A673 (cell line): ENCODE data around the gene LNX1. TPM values are rescaled to one million over a fixed set of nuclear protein-coding genes. Genes with fewer than 3 reads are reported as not detected.

Experiments used
- BruUV-seq: library from RNA; stranded (reverse); fragments of 400-500 nt; replicated peaks from 2 replicates; lab custom pipeline; 2021; lab: Mats Ljungman, UMichigan
- CTCF ChIA-PET: fragments of 300-600 bp; sonication (Branson Sonifier 250); formaldehyde crosslinking; loops from one replicate; lab custom pipeline; 2022; ENCODE audit warnings: antibody characterized with exemption; lab: Charles Lee
- POLR2A ChIA-PET: fragments of 300-600 bp; sonication (Branson Sonifier 250); formaldehyde crosslinking; loops from one replicate; lab custom pipeline; 2022; ENCODE audit warnings: antibody characterized with exemption; ENCODE audit not compliant: low non-redundant PET; lab: Charles Lee
- DNase-seq: peaks from one replicate; pipeline ENCODE4 v3.0.0-alpha.2; 2015; ENCODE audit warnings: low spot score
- H3K27ac ChIP-seq: fragments of 200-600 bp; sonication (generic); 2 replicates; pipeline ENCODE4 v1.5.1; 2016; ENCODE audit warnings: mixed run types, low read depth, mild to moderate bottlenecking, mixed read lengths, antibody characterized with exemption, low read length; ENCODE audit not compliant: poor library complexity, severe bottlenecking
- H3K27me3 ChIP-seq: fragments of 200-600 bp; sonication (generic); replicated peaks from 2 replicates; pipeline ENCODE4 v1.6.1; 2017; ENCODE audit warnings: mixed run types, low read depth, mild to moderate bottlenecking, mixed read lengths, antibody characterized with exemption, low read length; ENCODE audit not compliant: insufficient read depth, poor library complexity
- H3K36me3 ChIP-seq: fragments of 200-600 bp; sonication (generic); 2 replicates; pipeline ENCODE4 v1.6.1; 2016; ENCODE audit warnings: mixed run types, mild to moderate bottlenecking, mixed read lengths, antibody characterized with exemption, low read length; ENCODE audit not compliant: insufficient read depth, poor library complexity, severe bottlenecking
- H3K4me1 ChIP-seq: fragments of 200-600 bp; sonication (generic); 2 replicates; pipeline ENCODE4 v1.6.1; 2017; ENCODE audit warnings: mixed run types, mild to moderate bottlenecking, mixed read lengths, antibody characterized with exemption, low read length; ENCODE audit not compliant: insufficient read depth, poor library complexity, severe bottlenecking
- H3K4me3 ChIP-seq: fragments of 200-600 bp; sonication (generic); 2 replicates; pipeline ENCODE4 v1.5.1; 2016; ENCODE audit warnings: low read depth, mixed run types, mild to moderate bottlenecking, mixed read lengths, low read length; ENCODE audit not compliant: poor library complexity, severe bottlenecking
- H3K9me3 ChIP-seq: fragments of 200-600 bp; sonication (generic); 2 replicates; pipeline ENCODE4 v1.6.1; 2016; ENCODE audit warnings: mixed run types, low read depth, mild to moderate bottlenecking, mixed read lengths, antibody characterized with exemption, low read length; ENCODE audit not compliant: poor library complexity, severe bottlenecking
- EZH2 ChIP-seq: fragments of 200-600 bp; sonication (generic); IDR thresholded peaks from 2 replicates; pipeline ENCODE4 v1.6.1; 2017; ENCODE audit warnings: borderline replicate concordance, low read depth, mild to moderate bottlenecking, mixed read lengths, antibody characterized with exemption, low read length; ENCODE audit not compliant: poor library complexity, severe bottlenecking
- intact Hi-C: fragments of 100-400 bp; cut with micrococcal nuclease; formaldehyde crosslinking; loops from one replicate; pipeline ENCODE4 v1.10.0; 2022; ENCODE audit not compliant: unreplicated experiment
- total RNA-seq: library from RNA; stranded (reverse); gene quantifications from 2 replicates; pipeline ENCODE4 v1.2.3, GENCODE V29; 2021
- TF ChIP-seq, protein P1 (sequence below): fragments of 300-800, 200-600 bp; sonication (generic); conservative IDR thresholded peaks from 2 replicates; pipeline ENCODE4 v1.5.1; 2017; ENCODE audit warnings: low read depth, mild to moderate bottlenecking, antibody characterized with exemption, low read length, moderate library complexity, mixed read lengths

Gene LNX1
- total RNA-seq, 1 experiment from 2014 or later, result not detected

DNA sequence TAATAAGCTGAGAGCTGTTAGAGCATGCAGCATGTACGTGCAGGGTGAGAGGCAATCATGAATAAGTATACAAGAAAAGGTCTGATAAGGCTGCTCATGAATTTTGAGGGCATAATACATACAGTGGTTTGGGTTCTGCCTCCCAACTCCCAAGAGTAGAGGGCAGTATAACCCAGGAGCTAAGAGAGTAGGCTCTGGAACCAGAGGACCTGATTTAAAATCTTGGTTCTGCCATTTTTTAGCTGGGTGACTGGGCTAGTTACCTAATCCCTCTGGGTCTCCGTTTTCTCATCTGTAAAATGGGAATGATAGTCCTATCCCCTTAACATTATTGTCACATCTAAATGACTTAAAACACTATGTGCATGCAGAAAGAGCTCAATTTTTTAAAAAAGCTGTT, 85.3 kb downstream of the LNX1 start:
- no TSS peak for BruUV-seq
- H3K36me3 ChIP-seq, result no peaks in the 10 kb centered on the region
- no peaks in the 10 kb centered on the region for H3K4me1 ChIP-seq
- no peak overlapping the region for H3K4me3 ChIP-seq
- H3K9me3 ChIP-seq, result no peaks in the 10 kb centered on the region
- no peaks in the 10 kb centered on the region for H3K27me3 ChIP-seq
- ChIA-PET CTCF (no interaction called here), POLR2A (no interaction called here)
- no peak for TF ChIP-seq EZH2
- TF ChIP-seq, protein P1, sequence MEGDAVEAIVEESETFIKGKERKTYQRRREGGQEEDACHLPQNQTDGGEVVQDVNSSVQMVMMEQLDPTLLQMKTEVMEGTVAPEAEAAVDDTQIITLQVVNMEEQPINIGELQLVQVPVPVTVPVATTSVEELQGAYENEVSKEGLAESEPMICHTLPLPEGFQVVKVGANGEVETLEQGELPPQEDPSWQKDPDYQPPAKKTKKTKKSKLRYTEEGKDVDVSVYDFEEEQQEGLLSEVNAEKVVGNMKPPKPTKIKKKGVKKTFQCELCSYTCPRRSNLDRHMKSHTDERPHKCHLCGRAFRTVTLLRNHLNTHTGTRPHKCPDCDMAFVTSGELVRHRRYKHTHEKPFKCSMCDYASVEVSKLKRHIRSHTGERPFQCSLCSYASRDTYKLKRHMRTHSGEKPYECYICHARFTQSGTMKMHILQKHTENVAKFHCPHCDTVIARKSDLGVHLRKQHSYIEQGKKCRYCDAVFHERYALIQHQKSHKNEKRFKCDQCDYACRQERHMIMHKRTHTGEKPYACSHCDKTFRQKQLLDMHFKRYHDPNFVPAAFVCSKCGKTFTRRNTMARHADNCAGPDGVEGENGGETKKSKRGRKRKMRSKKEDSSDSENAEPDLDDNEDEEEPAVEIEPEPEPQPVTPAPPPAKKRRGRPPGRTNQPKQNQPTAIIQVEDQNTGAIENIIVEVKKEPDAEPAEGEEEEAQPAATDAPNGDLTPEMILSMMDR, result no peak
- no peak for DNase-seq
- no peak overlapping the region for H3K27ac ChIP-seq
- intact Hi-C loops, result no loop called here

DNA sequence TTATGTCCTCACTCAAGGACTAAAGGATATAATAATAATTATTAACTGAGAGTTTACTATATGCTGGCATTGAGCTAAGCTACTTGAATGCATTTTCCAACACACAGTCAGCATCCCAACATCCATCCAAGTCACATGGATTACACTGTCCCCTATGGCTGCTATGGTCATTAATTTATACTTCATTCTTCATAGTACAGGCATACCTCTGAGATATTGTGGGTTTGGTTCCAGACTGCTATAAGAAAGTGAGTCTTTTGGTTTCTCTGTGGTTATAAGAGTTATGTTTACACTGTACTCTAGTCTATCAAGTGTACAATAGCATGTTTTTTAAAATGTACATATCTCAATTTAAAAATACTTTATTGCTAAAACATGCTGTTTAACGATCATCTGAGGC, 89.2 kb downstream of the LNX1 start:
- DNase-seq, result no peak
- H3K27me3 ChIP-seq, result no peaks in the 10 kb centered on the region
- no peaks in the 10 kb centered on the region for H3K9me3 ChIP-seq
- intact Hi-C loops, result no loop called here
- TF ChIP-seq EZH2, result no peak
- TF ChIP-seq, protein P1, result no peak
- no TSS peak for BruUV-seq
- H3K36me3 ChIP-seq, result no peaks in the 10 kb centered on the region
- H3K27ac ChIP-seq, result no peak overlapping the region
- H3K4me1 ChIP-seq, result no peaks in the 10 kb centered on the region
- ChIA-PET POLR2A (no interaction called here), CTCF (no interaction called here)
- H3K4me3 ChIP-seq, result no peak overlapping the region

DNA sequence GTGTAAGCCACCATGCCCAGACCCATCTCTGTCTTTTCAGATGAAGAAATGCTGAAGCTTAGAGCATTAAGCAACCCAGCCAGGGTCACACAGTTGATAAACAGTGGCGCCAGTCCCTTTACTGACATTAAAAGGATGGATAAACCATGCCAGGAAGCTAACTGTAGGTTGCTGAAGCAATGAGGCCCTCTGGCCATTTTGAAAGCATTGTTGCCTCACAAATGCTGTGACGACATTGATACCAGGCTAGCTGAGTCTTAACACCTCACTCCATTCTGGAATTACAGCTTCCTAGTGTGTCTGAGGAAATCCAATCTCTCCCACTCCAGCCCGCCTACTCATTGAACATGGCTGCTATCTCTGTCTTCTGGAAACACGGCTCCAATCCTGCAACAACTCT, 89.7 kb downstream of the LNX1 start:
- POLR2A ChIA-PET, result no interaction called here
- CTCF ChIA-PET, result no interaction called here
- intact Hi-C loops, result no loop called here

More for the DNA sequence above, 89.7 kb downstream of the LNX1 start:
- Histone ChIP-seq H3K36me3 (no peaks in the 10 kb centered on the region), H3K4me1 (no peaks in the 10 kb centered on the region), H3K27me3 (no peaks in the 10 kb centered on the region), H3K4me3 (no peak overlapping the region), H3K9me3 (no peaks in the 10 kb centered on the region), H3K27ac (no peak overlapping the region)
- no TSS peak for BruUV-seq
- TF ChIP-seq, protein P1, result no peak
- no peak for TF ChIP-seq EZH2
- DNase-seq, result no peak
